HepG2 (cell line): Measurements from ENCODE around the gene ZC3H7B. TPM values are rescaled to one million over a fixed set of nuclear protein-coding genes. Genes with fewer than 3 reads are reported as not detected.

Experiments
- ARID5B ChIP-seq: IDR thresholded peaks from 2 replicates; pipeline ENCODE4 v1.4.0; 2020; ENCODE audit warnings: mild to moderate bottlenecking, missing genetic modification reagents
- CREBL2 ChIP-seq: sonication (generic); formaldehyde crosslinking; IDR thresholded peaks from 2 replicates; pipeline ENCODE4 v1.8.1; 2023; ENCODE audit warnings: missing genetic modification reagents, mild to moderate bottlenecking, borderline replicate concordance
- EHMT2 ChIP-seq: fragments of 200-600 bp; sonication (generic); IDR thresholded peaks from 2 replicates; pipeline ENCODE4 v1.7.0; 2017; ENCODE audit warnings: antibody characterized with exemption, low read depth, low read length, borderline replicate concordance
- ELF3 ChIP-seq: IDR thresholded peaks from 2 replicates; pipeline ENCODE4 v1.6.1; 2016; ENCODE audit warnings: missing genetic modification reagents, missing compliant biosample characterization
- HNF4A ChIP-seq: sonication (generic); formaldehyde crosslinking; IDR thresholded peaks from 2 replicates; pipeline ENCODE4 v1.4.0; 2020; ENCODE audit warnings: missing genetic modification reagents
- HNRNPH1 ChIP-seq: fragments of 200-400 bp; formaldehyde crosslinking; optimal IDR thresholded peaks from 2 replicates; pipeline ENCODE3; 2017; ENCODE audit warnings: mild to moderate bottlenecking, low read depth, low read length
- KAT8 ChIP-seq: IDR thresholded peaks from 2 replicates; pipeline ENCODE4 v1.6.1; 2016; ENCODE audit warnings: missing genetic modification reagents, missing compliant biosample characterization
- KDM2A ChIP-seq: sonication (generic); formaldehyde crosslinking; IDR thresholded peaks from 2 replicates; pipeline ENCODE4 v1.4.0; 2020; ENCODE audit warnings: low read depth, missing genetic modification reagents, borderline replicate concordance
- POGZ ChIP-seq: sonication (generic); formaldehyde crosslinking; IDR thresholded peaks from 2 replicates; pipeline ENCODE4 v1.4.0; 2020; ENCODE audit warnings: mild to moderate bottlenecking, missing genetic modification reagents
- RFX3 ChIP-seq: IDR thresholded peaks from 2 replicates; pipeline ENCODE4 v1.6.1; 2016; ENCODE audit warnings: missing biosample characterization, missing genetic modification reagents
- SAP130 ChIP-seq: IDR thresholded peaks from 2 replicates; pipeline ENCODE4 v1.6.1; 2016; ENCODE audit warnings: low read depth
- SOX5 ChIP-seq: IDR thresholded peaks from 2 replicates; pipeline ENCODE4 v1.6.1; 2016; ENCODE audit warnings: borderline replicate concordance
- SSRP1 ChIP-seq: IDR thresholded peaks from 2 replicates; pipeline ENCODE4 v1.6.1; 2016; ENCODE audit warnings: control low read depth
- ZFY ChIP-seq: sonication (generic); formaldehyde crosslinking; IDR thresholded peaks from 2 replicates; pipeline ENCODE4 v1.4.0; 2020; ENCODE audit warnings: missing genetic modification reagents
- ZNF414 ChIP-seq: sonication (generic); formaldehyde crosslinking; IDR thresholded peaks from 2 replicates; pipeline ENCODE4 v1.5.0; 2020; ENCODE audit warnings: missing genetic modification reagents
- polyA plus RNA-seq, 8 experiments: library from polyadenylated mRNA; depleted of rRNA in 3 of 8; stranded (reverse) in 7 of 8; unstranded in 1 of 8; fragments of >200 nt; fragmentation: Illumina TruSeq in 4 of 8; extraction: Trizol in 4 of 8; gene quantifications; 2 replicates each; pipeline versions ENCODE4 v1.2.1 to v1.2.3, GENCODE V29; 2011 to 2016; ENCODE audit warnings: low read depth in 4 of 8, missing spikeins in 1 of 8, mixed read lengths in 1 of 8; ENCODE audit not compliant: insufficient read depth in 1 of 8
- total RNA-seq, 5 experiments: library from RNA; depleted of rRNA; stranded (reverse); fragments of >200 nt; fragmentation: Illumina TruSeq; extraction: Trizol; gene quantifications; 2 replicates each; pipeline ENCODE4 v1.2.3, GENCODE V29; 2016; ENCODE audit warnings: low read depth in 1 of 5
- TF ChIP-seq, protein P1 (sequence below): sonication (generic); formaldehyde crosslinking; IDR thresholded peaks from 2 replicates; pipeline ENCODE4 v1.5.0; 2020; ENCODE audit warnings: mild to moderate bottlenecking, missing genetic modification reagents, moderate library complexity
- TF ChIP-seq, protein P2 (sequence below), 2 experiments: sonication (generic) in 1 of 2; formaldehyde crosslinking in 1 of 2; IDR thresholded peaks; 2 replicates each; pipeline versions ENCODE4 v1.4.0 to v1.6.1; 2018 to 2020; ENCODE audit warnings: missing genetic modification reagents in 2 of 2, borderline replicate concordance in 1 of 2, low read depth in 1 of 2, mild to moderate bottlenecking in 1 of 2, missing biosample characterization in 1 of 2
- TF ChIP-seq, protein P3 (sequence below): sonication (generic); formaldehyde crosslinking; IDR thresholded peaks from 2 replicates; pipeline ENCODE4 v1.4.0; 2020; ENCODE audit warnings: missing genetic modification reagents

ZC3H7B gene
- total and polyA plus RNA-seq, 2 of the 13 experiments (the other 11 are each of a cell fraction or from before 2014, with no cell fraction given), result 26.4 to 37.2 TPM

- peak; percentile 12; the same call in 1 of the 2 replicates for TF ChIP-seq ELF3 (CRISPR knock-in tag)
- peak; percentile 76 for TF ChIP-seq HNF4A
- peak; percentile 36; the same call in 1 of the 2 replicates for TF ChIP-seq KAT8 (CRISPR knock-in tag)
- 0 out of 2 replicates have a peak, but pooled peaks have one; percentile 15 for TF ChIP-seq SOX5 (CRISPR knock-in tag)
- TF ChIP-seq HNRNPH1, result no peak
- TF ChIP-seq, protein P1, sequence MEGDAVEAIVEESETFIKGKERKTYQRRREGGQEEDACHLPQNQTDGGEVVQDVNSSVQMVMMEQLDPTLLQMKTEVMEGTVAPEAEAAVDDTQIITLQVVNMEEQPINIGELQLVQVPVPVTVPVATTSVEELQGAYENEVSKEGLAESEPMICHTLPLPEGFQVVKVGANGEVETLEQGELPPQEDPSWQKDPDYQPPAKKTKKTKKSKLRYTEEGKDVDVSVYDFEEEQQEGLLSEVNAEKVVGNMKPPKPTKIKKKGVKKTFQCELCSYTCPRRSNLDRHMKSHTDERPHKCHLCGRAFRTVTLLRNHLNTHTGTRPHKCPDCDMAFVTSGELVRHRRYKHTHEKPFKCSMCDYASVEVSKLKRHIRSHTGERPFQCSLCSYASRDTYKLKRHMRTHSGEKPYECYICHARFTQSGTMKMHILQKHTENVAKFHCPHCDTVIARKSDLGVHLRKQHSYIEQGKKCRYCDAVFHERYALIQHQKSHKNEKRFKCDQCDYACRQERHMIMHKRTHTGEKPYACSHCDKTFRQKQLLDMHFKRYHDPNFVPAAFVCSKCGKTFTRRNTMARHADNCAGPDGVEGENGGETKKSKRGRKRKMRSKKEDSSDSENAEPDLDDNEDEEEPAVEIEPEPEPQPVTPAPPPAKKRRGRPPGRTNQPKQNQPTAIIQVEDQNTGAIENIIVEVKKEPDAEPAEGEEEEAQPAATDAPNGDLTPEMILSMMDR (CRISPR knock-in tag), result 0 out of 2 replicates have a peak, but pooled peaks have one; percentile 10
- TF ChIP-seq, protein P2, sequence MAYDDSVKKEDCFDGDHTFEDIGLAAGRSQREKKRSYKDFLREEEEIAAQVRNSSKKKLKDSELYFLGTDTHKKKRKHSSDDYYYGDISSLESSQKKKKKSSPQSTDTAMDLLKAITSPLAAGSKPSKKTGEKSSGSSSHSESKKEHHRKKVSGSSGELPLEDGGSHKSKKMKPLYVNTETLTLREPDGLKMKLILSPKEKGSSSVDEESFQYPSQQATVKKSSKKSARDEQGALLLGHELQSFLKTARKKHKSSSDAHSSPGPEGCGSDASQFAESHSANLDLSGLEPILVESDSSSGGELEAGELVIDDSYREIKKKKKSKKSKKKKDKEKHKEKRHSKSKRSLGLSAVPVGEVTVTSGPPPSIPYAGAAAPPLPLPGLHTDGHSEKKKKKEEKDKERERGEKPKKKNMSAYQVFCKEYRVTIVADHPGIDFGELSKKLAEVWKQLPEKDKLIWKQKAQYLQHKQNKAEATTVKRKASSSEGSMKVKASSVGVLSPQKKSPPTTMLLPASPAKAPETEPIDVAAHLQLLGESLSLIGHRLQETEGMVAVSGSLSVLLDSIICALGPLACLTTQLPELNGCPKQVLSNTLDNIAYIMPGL (CRISPR knock-in tag; IDR thresholded peaks at IDR 0.05; ENCODE audit: borderline replicate concordance in 1 of 2, low read depth in 1 of 2), result peak in 1 of 2 experiments; percentile 20; a peak in 1 of 4 replicates
- peak; percentile 64; the same call in 1 of the 2 replicates for TF ChIP-seq SAP130 (CRISPR knock-in tag)
- TF ChIP-seq ZFY (CRISPR knock-in tag), result peak; percentile 16; the same call in 1 of the 2 replicates
- TF ChIP-seq, protein P3, sequence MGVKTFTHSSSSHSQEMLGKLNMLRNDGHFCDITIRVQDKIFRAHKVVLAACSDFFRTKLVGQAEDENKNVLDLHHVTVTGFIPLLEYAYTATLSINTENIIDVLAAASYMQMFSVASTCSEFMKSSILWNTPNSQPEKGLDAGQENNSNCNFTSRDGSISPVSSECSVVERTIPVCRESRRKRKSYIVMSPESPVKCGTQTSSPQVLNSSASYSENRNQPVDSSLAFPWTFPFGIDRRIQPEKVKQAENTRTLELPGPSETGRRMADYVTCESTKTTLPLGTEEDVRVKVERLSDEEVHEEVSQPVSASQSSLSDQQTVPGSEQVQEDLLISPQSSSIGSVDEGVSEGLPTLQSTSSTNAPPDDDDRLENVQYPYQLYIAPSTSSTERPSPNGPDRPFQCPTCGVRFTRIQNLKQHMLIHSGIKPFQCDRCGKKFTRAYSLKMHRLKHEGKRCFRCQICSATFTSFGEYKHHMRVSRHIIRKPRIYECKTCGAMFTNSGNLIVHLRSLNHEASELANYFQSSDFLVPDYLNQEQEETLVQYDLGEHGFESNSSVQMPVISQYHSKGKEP, result no peak
- no peak for TF ChIP-seq RFX3 (CRISPR knock-in tag)
- no peak for TF ChIP-seq EHMT2
- peak; percentile 30; the same call in 1 of the 2 replicates for TF ChIP-seq ZNF414
- TF ChIP-seq SSRP1 (CRISPR knock-in tag), result no peak
- no peak for TF ChIP-seq POGZ (CRISPR knock-in tag)
- TF ChIP-seq KDM2A, result peak; percentile 85
- TF ChIP-seq CREBL2, result no peak
- peak; percentile 52; the same call in 1 of the 2 replicates for TF ChIP-seq ARID5B
Measured at GRCh38 chr22:41360126-41360525, 58.8 kb downstream of the ZC3H7B start (continued).
